Measurements from ENCODE around the gene PHF21A. TPM values are rescaled to one million over a fixed set of nuclear protein-coding genes. Genes with fewer than 3 reads are reported as not detected.

PHF21A gene
- total RNA-seq, 4 donors from 2014 or later, result 9.8 to 20.2 (median 15.4) TPM

GRCh38 chr11:45921561-45922424, 199.5 kb downstream of the PHF21A start:
- Histone ChIP-seq H3K9me3 (no peaks in the 10 kb centered on the region), H3K27ac (no peak overlapping the region), H3K27me3 (peaks cover 27 to 42% (median 33%) of the 10 kb centered on the region in 3 donors), H3K36me3 (no peaks in the 10 kb centered on the region), H3K4me1 (peaks cover 12 to 13% of the 10 kb centered on the region in 2 donors), H3K4me3 (peak overlapping the region in 3 of 4 donors; percentile 25 to 44 (median 30))
- intact Hi-C loops (cut with DNase I; ENCODE audit: low total_unique reads) (no loop called here), in situ Hi-C loops (cut with MboI; ENCODE audit: low sequenced_read_pairs in 4 of 4) (no loop called here)
- DNase-seq, result peak in 1 of 2 donors; percentile 11
- ATAC-seq, result no peak
- no peak for TF ChIP-seq POLR2A (IDR thresholded peaks at IDR 0.05)

GRCh38 chr11:45920531-45921477, 200.4 kb downstream of the PHF21A start:
- DNase-seq (no peak), ATAC-seq (no peak)
- Histone ChIP-seq H3K36me3 (no peaks in the 10 kb centered on the region), H3K4me1 (peaks cover 18 to 20% of the 10 kb centered on the region in 2 donors), H3K9me3 (no peaks in the 10 kb centered on the region), H3K4me3 (no peak overlapping the region), H3K27ac (peak overlapping the region in 2 of 4 donors; percentile 13 to 20), H3K27me3 (peaks cover 27 to 34% (median 31%) of the 10 kb centered on the region in 3 donors)
- TF ChIP-seq CTCF (IDR thresholded peaks at IDR 0.05 in 4 of 5, conservative IDR thresholded peaks at IDR 0.05 in 1 of 5), result no peak
- no peak for TF ChIP-seq POLR2A (IDR thresholded peaks at IDR 0.05)
- intact Hi-C loops (cut with DNase I; ENCODE audit: low total_unique reads) (no loop called here), in situ Hi-C loops (cut with MboI; ENCODE audit: low sequenced_read_pairs in 4 of 4) (no loop called here)

GRCh38 chr11:45919806-45920530, 201.3 kb downstream of the PHF21A start:
- in situ Hi-C loops (cut with MboI; ENCODE audit: low sequenced_read_pairs in 4 of 4), result loop anchor here in 2 of 4 donors (5.0 to 10.0 kb wide), 2 partner anchors 73 to 75 kb away; partner anchors contain the start of gene CRY2 (in 2 of the 2)
- DNase-seq (no peak), ATAC-seq (no peak)
- Histone ChIP-seq H3K36me3 (peaks cover 0 to 7% of the 10 kb centered on the region in 2 donors), H3K4me3 (no peak overlapping the region), H3K4me1 (peaks cover 18 to 20% of the 10 kb centered on the region in 2 donors), H3K27ac (peak overlapping the region in 2 of 4 donors; percentile 13 to 20), H3K9me3 (no peaks in the 10 kb centered on the region), H3K27me3 (peaks cover 27 to 30% (median 27%) of the 10 kb centered on the region in 3 donors)
- intact Hi-C loops (cut with DNase I; ENCODE audit: low total_unique reads), result loop anchor here (2.0 to 5.0 kb wide), 2 partner anchors 58 to 1723 kb away; partner anchors contain the start of gene MTCH2
- TF ChIP-seq CTCF (IDR thresholded peaks at IDR 0.05 in 4 of 5, conservative IDR thresholded peaks at IDR 0.05 in 1 of 5) (no peak), POLR2A (IDR thresholded peaks at IDR 0.05) (no peak)

GRCh38 chr11:45918962-45919675, 202.1 kb downstream of the PHF21A start:
- no peak for DNase-seq
- H3K4me1 ChIP-seq, result peaks cover 18 to 20% of the 10 kb centered on the region in 2 donors
- no peak for TF ChIP-seq POLR2A (IDR thresholded peaks at IDR 0.05)
- in situ Hi-C loops (cut with MboI; ENCODE audit: low sequenced_read_pairs in 4 of 4) (loop anchor here in 2 of 4 donors (5.0 to 10.0 kb wide), 2 partner anchors 72 to 74 kb away; partner anchors contain the start of gene CRY2 (in 2 of the 2)), intact Hi-C loops (cut with DNase I; ENCODE audit: low total_unique reads) (loop anchor here (1.0 to 5.0 kb wide), 5 partner anchors 57 to 1724 kb away; partner anchors contain the start of genes MTCH2 and SLC35C1)
- H3K27me3 ChIP-seq, result peaks cover 18 to 22% (median 19%) of the 10 kb centered on the region in 3 donors
- peak overlapping the region; percentile 88 to 97 (median 94) for H3K4me3 ChIP-seq
- peak overlapping the region; percentile 88 to 96 (median 94) for H3K27ac ChIP-seq
- no peaks in the 10 kb centered on the region for H3K9me3 ChIP-seq
- no peak for ATAC-seq
- peaks cover 0 to 15% of the 10 kb centered on the region in 2 donors for H3K36me3 ChIP-seq

Measured in gastrocnemius medialis (tissue), 4 donors.